AG20443 (cell line): ENCODE data around the gene PGLYRP3.
A peak's percentile ranks its signal among the peaks of the same experiment; 100 is the strongest.
"Not testable (repeated sequence)": the region's sequence is repeated elsewhere in the genome, so short reads cannot be mapped to it uniquely, and the experiment has no call there.

ENCODE experiments used
- DNase-seq: peaks from one replicate; pipeline ENCODE4 v3.0.0; 2012; ENCODE audit warnings: low spot score, mixed read lengths

Gene PGLYRP3

DNA sequence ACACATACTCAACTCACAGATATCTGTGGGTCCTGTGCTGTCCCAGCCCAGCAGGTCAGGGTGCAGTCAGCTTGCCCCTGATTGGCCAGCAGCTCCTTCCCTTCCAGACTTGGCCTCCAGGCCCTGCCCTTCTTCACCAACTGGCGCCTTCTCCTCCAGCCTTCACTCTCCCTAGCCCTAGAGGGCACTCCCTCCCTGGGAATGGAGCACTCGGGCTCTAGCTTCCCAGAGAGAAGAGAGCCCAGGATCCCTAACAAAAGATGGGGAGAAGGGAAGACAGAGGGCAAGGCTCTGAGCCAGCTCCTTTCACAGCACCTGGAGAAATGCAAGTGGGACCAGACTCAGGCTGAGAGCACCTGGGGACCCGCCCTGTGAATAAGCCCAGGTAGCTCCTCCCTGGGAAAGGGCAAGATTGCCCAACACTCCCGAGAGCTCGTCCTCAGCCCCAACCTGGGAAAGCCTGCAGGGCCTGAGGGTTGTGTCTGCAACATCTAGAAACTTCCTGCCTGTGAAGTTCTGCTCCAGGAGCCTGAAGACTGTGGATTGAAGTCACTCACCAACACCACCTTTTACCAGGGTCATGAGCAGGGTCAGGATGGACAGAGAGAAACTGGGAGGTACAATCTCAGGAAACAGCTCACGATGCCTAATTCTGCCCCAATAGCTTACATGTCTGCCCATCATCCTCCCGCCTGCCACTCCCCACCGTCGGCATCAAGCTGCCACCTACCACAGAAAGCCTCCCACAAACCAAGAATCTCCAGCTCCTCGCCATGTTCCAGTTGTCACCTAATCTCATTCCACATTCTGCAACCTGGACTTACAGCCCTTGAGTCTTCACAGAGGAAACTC lies 36.0 kb upstream of the PGLYRP3 start, which contains the start of gene PGLYRP4:
PGLYRP4 (minus strand) TSS at position 331 of the 852 bp plus-strand sequence. CDS start 909 bp downstream, outside the sequence.
- peak; percentile 7 for DNase-seq

DNA sequence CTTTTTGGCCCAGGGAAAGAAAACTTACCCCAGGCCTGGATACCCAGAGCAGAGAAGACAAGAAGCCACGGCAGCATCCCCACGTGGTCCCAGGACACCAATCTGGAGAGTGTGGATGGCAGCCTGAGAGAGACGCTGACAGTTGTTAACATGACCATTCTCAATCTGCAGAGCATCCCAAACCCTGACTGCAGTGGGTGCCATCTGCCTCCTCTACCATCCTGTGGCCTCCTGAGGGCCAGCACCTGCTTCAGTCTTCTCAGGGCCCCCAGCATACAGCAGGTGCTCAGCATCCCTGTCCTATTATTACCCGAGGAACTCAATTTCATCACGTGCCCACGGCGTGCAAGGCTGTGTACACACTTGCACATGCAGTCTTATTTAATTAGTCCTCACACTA lies 35.1 kb upstream of the PGLYRP3 start:
- DNase-seq: peak; percentile 2

DNA sequence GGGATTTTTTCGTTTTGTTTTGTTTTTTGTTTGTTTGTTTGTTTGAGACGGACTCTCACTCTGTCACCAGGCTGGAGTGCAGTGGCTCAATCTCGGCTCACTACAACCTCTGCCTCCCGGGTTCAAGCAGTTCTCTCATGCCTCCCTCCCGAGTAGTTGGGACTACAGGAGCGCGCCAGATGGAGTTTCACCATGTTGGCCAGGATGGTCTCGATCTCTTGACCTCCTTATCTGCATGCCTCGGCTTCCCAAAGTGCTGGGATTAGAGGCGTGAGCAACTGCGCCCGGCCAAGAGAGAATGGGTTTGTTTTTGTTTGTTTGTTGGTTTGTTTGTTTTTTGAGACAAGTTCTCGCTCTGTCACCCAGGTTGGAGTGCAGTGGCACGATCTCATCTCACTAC lies 34.3 kb upstream of the PGLYRP3 start:
- not testable (repeated sequence) for DNase-seq

DNA sequence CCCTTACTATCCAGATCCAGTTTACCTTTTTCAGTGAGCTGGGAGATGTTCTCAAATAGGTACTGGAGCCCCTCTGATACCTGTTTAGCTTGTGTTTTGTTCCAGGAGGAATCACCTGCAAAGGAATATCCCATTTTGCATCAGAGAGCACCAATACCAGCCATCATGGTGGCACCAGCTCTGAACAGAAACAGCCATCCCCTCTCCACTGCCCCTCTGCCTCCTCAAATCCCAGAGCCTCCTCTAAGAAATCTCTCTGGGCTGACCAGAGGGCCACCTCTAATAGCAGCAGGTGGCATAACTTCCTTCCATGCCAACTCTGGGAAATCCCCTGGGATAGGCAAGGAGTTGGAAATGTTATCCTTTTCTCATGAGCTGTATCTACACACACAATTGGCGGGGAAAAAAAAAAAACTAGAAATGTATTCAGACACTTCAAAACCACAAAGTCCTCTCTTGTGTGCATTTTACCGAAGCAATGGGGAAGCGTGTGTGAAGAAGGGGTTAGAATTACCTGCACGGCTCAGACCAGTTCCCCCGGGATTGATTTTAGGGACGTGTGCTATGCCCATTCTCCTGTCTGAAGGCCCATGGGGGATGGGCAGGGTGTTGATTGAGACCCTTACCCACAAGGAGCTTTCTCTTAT lies 33.4 kb upstream of the PGLYRP3 start:
- peak; percentile 6 for DNase-seq

DNA sequence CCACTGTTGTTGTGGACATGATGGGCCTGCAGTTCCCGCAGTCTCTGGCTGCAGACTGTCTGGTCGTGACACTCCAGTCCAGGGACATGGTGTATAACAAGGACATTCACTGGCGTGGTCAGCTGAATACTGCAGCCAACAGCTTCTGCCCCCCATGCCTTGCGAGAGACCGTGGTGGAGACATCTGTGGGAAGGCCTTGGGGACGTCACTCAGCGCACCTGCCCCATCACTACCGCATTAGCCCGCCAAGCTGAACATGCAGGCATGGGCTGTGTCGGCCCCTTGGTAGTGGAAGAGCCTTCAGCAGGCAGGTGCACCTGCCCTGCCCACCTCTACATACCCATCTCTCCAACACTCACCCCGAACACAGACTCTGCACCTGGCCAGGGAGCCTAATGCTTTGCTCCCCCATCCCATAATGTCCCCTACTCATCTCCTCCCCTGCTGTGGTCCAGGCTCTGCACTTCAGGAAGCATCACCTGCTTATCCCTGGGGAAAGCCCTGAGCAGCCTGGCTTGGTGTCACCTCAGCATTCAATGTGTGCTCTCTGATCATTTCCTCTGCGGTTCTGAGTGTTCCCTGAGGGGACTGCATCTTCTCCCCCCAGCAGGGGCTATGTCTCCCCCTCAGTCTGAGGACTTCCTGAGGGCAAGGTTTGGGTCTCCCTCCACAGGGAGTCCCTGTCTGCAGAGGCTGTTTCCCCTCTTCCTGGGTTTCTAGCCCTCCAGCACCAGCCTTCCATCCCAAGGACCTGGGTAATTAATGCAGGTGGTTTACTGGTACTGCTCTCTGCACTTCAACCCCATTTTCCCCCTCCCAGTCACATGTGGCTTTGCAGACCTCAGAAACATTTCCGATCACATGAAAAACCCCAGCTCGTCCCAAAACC lies 32.7 kb upstream of the PGLYRP3 start:
- DNase-seq: peak; percentile 8

DNA sequence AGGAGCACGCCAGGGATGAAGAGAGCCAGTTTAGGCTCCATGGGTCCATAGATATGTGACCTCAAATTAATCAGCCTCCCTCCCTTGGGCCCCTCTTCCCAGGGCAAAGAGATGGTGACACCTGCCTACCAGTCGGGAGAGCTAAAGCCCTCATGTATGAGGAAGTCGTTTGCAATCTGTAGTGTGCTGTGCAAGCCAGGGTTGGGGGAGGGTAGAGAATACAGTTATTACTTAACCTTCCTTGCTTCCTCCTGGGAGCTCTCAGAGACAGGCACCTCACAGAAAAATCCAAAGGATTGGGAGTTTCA lies 31.9 kb upstream of the PGLYRP3 start:
- no peak for DNase-seq

DNA sequence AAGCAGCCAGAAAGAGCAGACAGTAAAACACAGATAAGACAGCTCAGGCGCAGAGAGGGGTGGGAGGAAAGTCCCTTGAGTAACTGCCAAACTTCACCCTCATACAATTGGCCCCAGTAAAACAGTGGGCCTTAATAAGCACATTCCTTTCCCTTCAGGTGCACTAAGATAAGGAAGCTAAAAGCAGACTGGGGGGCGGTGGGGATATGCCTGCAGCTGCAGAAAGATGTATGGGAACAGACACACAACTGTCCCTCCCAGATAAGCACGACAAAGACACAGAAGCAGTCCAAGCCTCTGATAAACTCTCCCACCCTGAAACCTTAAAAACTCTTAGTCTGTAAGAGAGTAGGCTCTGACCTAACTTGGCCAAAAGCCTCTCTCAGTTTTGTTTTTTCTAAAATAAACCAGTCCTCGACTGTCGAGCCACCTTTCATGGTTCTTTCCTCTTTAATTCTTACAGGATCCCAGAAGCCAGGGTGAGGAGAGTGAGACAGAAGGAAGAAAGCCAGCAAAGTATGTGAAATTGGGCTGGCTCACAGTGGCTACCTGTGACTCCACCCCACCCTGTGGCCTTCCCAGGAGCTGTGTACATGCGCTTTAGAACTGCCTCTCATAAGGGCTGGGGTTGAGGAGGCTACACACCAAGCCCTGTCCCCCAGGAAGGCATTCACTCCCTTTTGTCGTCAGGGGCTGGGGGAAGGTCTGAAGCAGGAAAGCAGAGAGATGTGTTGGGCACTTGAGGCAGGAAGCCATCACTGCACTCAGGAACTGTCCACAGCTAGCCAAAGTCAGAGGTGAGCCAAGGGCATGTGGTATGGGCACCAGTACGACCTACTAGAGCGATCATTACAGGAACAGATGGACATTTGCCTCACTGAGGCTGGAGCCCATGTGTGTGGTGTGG lies 31.3 kb upstream of the PGLYRP3 start:
- peak; percentile 6 for DNase-seq

DNA sequence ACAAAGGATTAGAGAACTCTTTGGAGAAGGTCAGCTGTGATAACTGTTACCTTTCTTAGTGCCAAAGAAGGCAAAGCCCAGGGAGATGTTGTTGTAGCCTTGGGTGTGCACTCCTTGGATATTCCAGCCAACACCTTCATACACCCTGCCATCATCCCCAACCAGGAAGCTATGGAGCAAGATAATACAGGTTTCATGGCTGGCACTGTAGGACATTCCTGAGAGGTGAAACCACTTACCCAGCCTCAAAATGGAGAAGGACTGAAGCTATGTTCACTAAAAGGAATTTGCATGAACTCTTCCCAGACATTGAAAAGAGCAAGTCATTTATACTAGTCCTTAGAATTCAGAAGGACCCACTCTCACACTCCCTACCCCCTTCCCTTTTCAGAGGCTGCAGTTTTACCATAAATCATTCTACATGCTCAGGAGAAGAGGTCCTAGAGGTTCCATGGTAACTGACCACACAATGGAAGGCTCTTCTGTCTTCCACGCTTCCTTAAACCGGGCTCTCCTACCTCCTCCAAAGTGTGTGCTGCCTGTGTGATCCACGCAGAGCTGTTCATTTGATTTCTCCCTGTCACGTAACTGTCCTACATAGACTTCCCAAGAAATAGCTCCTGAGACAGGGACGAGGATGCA lies 30.4 kb upstream of the PGLYRP3 start:
- peak; percentile 4 for DNase-seq

DNA sequence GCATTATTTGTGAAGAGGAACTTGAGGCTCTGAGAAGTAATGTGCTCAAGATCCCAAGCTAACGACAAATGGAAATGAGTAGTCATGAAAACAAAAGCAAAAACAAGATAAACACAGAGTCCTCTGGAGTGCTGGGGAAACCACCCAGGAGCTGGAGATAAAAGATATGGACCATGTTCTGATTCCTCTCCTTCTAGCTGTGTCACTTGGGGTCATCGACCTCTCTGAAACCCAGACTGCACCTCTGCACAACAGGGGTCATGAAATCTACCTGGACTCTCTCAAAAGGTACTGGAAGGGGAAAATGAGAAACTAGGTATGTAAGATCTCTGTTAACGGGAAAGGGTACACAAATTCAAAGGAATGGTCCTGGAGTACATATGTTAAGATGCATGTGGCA lies 29.4 kb upstream of the PGLYRP3 start:
- DNase-seq: no peak

DNA sequence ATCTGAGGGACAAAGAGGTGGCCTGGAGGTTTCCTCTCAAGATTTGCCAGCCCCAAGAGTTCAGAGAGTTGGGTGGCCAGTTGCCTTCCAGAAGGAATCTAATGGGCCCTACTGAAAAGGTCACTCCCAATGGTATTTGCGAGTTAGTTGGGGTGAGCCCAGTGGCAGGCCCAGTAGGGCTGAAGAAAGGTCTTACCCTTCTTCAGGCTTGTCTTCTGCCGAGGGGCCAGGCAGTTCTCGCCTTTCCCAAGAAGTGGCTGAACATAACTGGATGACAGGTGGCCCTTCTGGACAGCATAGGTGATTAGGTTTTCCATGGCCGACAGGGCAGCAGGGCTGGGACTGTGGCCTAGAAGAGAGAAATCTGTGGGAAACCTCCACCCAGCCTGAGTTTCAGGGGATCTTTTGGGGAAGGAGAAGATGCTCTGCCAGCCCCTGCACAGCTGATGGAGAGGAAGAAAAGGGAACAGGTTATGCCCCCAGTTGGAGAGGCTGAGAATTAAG lies 28.7 kb upstream of the PGLYRP3 start:
- peak; percentile 2 for DNase-seq

DNA sequence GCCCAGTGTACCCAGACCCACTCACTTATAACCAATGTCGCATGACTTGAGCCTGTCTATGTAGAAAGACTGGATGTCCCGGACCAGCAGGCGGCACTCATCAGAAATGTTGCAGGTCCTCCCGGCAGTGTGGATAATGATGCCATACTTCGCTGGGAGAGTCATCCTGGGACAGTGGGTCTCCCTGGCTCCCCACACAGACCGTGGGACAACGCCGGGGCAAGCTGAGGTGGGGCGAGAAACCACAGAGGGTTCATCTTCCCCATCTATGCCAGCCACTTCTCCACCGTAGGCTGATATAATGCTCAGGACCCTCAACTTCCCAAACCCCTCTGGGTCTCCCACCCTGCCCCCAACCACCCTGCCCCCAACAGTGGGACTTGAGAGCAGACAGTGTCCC lies 27.6 kb upstream of the PGLYRP3 start:
- DNase-seq: peak; percentile 4

DNA sequence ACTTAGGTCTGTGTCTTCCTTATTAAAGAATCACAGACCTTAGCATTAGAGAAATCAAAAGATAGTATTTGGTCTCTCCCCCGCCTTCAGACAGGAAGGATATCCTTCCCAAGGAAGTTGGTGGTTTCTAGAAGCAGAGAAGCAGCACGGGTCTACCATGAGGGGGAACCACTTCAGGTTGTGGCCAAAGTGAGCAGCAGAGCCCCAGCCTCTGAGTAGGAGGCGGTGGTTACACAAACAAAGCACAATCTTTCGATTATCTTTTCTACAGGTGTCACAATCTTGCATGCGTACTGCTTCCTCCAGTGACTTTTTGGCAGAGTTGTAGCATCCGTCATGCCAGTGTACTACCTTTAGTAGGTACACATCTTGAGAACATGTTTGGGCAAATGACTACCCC lies 27.1 kb upstream of the PGLYRP3 start:
- peak; percentile 3 for DNase-seq

DNA sequence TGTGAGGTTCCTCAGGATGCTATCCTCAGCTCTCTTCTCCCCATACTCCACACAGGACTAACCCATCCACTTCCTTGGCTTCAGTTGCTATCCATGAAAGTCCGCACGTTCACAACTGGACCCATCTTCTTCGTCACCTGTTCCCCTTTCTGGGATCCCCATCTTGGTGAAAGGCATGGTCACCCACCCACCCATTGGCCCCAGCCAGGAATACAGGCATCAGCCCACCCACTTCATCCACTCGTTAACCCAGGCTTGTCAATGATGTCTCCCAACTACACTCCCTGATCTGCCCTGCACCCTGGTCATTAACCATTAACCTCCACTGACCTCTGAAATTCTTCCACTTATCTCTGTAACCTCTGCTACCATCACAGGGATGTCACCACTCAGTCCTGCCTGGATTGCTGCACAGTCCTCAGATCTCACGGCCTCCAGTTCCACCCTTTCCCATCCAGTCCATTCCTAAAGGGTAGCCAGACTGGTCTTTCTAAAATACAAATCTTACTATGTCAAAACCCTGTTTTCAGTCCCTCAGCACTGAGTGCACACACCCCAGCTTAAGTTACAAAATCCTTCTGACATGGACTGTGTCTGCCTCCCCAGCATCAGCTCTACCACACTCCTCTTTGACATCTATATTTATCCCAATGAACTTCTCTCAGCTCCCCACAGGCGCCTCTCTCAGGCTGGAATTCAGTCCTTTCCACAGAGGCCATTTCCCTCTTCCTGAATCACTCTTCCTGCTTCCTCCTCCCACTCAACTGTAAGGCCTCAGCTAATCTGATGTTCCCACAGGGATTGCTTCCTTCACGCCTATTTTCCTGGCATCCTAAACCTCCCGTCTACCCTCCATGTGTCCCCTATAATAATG lies 25.5 kb upstream of the PGLYRP3 start:
- no peak for DNase-seq

DNA sequence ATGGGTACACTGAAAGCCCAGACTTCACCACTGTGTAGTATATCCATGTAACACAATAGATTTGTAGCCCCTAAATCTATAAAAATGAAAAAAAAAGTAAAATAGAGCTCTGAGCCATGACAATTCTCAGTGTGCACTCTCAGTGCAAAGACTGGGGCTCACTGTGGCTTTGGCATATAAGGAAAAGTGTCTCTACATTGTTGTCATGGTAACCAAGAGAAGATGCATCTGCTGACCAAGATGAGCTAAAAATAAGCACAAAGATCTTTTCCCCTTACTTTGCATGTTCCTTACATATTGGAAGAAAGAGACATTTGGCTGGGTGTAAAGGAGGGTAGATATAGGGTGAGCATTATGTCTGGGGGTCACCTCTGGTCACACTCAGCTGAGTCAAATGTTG lies 23.9 kb upstream of the PGLYRP3 start:
- DNase-seq: no peak

DNA sequence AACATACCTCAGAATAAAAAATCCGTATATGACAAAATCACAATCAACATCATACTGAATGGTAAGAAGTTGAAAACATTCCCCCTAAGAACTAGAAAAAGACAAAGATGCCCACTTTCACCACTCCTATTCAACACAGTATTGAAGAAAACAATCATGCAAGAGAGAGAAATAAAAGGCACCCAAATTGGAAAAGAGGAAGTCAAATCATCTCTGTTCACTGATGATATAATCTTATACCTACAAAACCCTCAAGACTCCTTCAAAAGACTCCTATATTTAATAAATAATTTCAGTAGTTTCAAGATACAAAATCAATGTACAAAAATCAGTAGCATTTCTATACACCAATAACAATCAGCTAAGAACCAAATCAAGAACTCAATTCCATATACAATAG lies 21.1 kb upstream of the PGLYRP3 start:
- DNase-seq: no peak

DNA sequence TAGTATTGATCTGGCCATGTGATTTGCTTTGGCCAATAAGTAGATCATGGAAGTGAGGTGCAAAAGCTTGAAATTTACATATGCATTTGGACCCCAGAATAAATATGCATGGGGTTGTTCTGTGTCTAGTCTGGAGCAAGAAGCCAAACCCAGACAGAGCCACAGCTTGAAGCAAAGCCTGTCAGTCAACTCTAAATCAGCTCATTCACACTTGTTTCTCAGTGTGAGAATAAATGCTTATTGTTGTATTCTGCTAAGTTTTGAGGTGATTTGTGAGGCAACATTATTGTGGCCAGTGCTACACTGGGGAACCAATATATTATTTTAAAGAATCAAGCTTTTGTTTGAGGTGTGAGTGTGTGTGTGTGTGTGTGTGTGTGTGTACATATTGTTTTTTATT lies 12.2 kb upstream of the PGLYRP3 start:
- DNase-seq: no peak

DNA sequence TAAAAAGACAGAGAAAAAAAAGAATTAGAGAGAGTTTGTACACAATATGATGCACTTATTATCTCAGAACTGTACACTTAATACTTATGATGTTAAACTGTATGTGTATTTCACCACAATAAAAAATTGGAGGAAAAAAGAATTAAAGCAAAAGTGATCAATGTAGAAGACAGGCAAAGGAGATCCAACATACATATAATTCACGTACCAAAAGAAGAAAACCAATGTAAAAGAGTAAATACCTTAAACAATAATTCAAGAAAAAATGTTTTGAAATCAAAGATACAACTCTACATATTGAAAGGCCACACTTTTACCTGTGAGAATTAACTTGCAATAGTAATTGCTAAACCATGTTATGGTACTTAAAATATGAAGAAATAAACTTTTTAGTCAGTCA lies 9.8 kb upstream of the PGLYRP3 start:
- no peak for DNase-seq

DNA sequence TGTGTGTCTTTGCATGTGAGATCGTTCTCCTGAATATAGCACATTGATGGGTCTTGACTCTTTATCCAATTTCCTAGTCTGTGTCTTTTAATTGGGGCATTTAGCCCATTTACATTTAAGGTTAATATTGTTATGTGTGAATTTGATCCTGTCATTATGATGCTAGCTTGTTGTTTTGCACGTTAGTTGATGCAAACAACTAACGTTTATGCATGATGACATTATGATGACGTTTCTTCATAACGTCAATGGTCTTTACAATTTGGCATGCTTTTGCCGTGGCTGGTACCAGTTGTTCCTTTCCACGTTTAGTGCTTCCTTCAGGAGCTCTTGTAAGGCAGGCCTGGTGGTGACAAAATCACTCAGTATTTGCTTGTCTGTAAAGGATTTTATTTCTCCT lies 5.4 kb upstream of the PGLYRP3 start:
- DNase-seq: not testable (repeated sequence)

DNA sequence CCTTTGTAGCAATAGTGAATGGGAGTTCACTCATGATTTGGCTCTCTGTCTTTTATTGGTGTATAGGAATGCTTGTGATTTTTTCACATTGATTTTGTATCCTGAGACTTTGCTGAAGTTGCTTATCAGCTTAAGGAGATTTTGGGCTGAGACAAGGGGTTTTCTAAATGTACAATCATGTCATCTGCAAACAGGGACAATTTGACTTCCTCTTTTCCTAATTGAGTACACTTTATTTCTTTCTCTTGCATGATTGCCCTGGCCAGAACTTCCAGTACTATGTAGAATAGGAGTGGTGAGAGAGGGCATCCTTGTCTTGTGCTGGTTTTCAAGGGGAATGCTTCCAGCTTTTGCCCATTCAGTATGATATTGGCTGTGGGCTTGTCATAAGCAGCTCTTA lies 3.3 kb upstream of the PGLYRP3 start:
- DNase-seq: not testable (repeated sequence)

DNA sequence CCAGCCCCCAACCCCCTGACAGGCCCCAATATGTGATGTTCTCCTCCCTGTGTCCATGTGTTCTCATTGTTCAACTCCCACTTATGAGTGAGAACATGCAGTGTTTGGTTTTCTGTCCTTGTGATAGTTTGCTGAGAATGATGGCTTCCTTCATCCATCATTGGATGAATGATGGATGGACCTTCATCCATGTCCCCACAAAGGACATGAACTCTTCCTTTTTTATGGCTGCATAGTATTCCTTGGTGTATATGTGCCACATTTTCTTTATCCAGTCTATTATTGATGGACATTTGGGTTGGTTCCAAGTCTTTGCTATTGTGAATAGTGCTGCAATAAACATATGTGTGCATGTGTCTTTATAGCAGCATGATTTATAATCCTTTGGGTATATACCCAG lies 1.6 kb upstream of the PGLYRP3 start:
- DNase-seq: not testable (repeated sequence)
